Measurements from ENCODE around the gene EPHB1. TPM values are rescaled to one million over a fixed set of nuclear protein-coding genes. Genes with fewer than 3 reads are reported as not detected.

The EPHB1 gene
- polyA plus RNA-seq, 1 of the 3 experiments (the other 2 are of a cell fraction) = 1.2 TPM

- H3K79me2 ChIP-seq (ENCODE audit: insufficient read depth) = no peaks in the 10 kb centered on the region
- no peaks in the 10 kb centered on the region for H3K4me1 ChIP-seq (ENCODE audit: control insufficient read depth in 1 of 2, insufficient read depth in 2 of 2, low read depth in 1 of 2, low read length in 1 of 2)
- H3K4me2 ChIP-seq = no peak overlapping the region
- ChIA-PET CTCF (no interaction called here), POLR2A (no interaction called here)
- no peaks in the 10 kb centered on the region for H3K27me3 ChIP-seq (ENCODE audit: insufficient read depth)
- no peak for DNase-seq
- no peak overlapping the region for H3K27ac ChIP-seq (ENCODE audit: low read depth in 2 of 2, low read length in 1 of 2)
- H3K9me3 ChIP-seq = no peaks in the 10 kb centered on the region
- no peaks in the 10 kb centered on the region for H4K20me1 ChIP-seq (ENCODE audit: insufficient read depth)
- no peak overlapping the region for H3K4me3 ChIP-seq (ENCODE audit: low read depth in 2 of 2, low read length in 1 of 2)
- TF ChIP-seq EZH2phosphoT487 (IDR thresholded peaks at IDR 0.05; ENCODE audit: borderline replicate concordance, low read depth) (no peak), GATA2 (CRISPR knock-in tag; IDR thresholded peaks at IDR 0.05) (no peak), PBX3 (IDR thresholded peaks at IDR 0.05) (no peak), POLR2AphosphoS5 (IDR thresholded peaks at IDR 0.05; ENCODE audit: low read depth, low read length) (no peak), MEF2A (IDR thresholded peaks at IDR 0.05; ENCODE audit: borderline replicate concordance, low read depth) (no peak), FOXM1 (IDR thresholded peaks at IDR 0.05; ENCODE audit: low read depth) (no peak), USF2 (IDR thresholded peaks at IDR 0.05; ENCODE audit: borderline replicate concordance, low read depth, low read length) (no peak), ZBTB33 (IDR thresholded peaks at IDR 0.05; ENCODE audit: borderline replicate concordance, low read depth) (no peak), EP300 (IDR thresholded peaks at IDR 0.05; ENCODE audit: borderline replicate concordance in 1 of 2, low read depth in 1 of 2, low read length in 1 of 2) (no peak)
- no peak overlapping the region for H3K9ac ChIP-seq
- 79% methylated on average over 5 of the region's 5 CpGs for WGBS (ENCODE audit: low lambda C conversion rate)
- H3K9me2 ChIP-seq = no peaks in the 10 kb centered on the region
- no peak overlapping the region for H2AFZ ChIP-seq (ENCODE audit: low read depth)
- no peaks in the 10 kb centered on the region for H3F3A ChIP-seq (replicated peaks; ENCODE audit: insufficient read depth)
- H3K36me3 ChIP-seq (replicated peaks in 1 of 2; ENCODE audit: control insufficient read depth in 1 of 2, insufficient read depth in 2 of 2, low read length in 1 of 2) = no peaks in the 10 kb centered on the region
Measured at GRCh38 chr3:135163701-135164100, 368.6 kb downstream of the EPHB1 start.

- Histone ChIP-seq H3K4me1 (ENCODE audit: control insufficient read depth in 1 of 2, insufficient read depth in 2 of 2, low read depth in 1 of 2, low read length in 1 of 2) (no peaks in the 10 kb centered on the region; a peak in 1 of 4 replicates), H3K9me3 (no peaks in the 10 kb centered on the region), H3K9ac (no peak overlapping the region), H2AFZ (ENCODE audit: low read depth) (no peak overlapping the region), H3K9me2 (no peaks in the 10 kb centered on the region), H3K79me2 (ENCODE audit: insufficient read depth) (no peaks in the 10 kb centered on the region), H3K36me3 (replicated peaks in 1 of 2; ENCODE audit: control insufficient read depth in 1 of 2, insufficient read depth in 2 of 2, low read length in 1 of 2) (no peaks in the 10 kb centered on the region), H3K4me2 (no peak overlapping the region), H3K27me3 (ENCODE audit: insufficient read depth) (no peaks in the 10 kb centered on the region), H3F3A (replicated peaks; ENCODE audit: insufficient read depth) (no peaks in the 10 kb centered on the region), H4K20me1 (ENCODE audit: insufficient read depth) (no peaks in the 10 kb centered on the region), H3K4me3 (ENCODE audit: low read depth in 2 of 2, low read length in 1 of 2) (no peak overlapping the region), H3K27ac (ENCODE audit: low read depth in 2 of 2, low read length in 1 of 2) (no peak overlapping the region)
- ChIA-PET POLR2A (no interaction called here), CTCF (interaction anchor here (1.5 kb wide), 1 partner anchor 371 kb away, joined by 3 read pairs; the partner anchor contains the start of gene EPHB1)
- DNase-seq = no peak
- WGBS (ENCODE audit: low lambda C conversion rate) = 68% methylated on average over 5 of the region's 5 CpGs
- TF ChIP-seq RXRA (IDR thresholded peaks at IDR 0.05; ENCODE audit: borderline replicate concordance, low read depth) (no peak), SIN3A (IDR thresholded peaks at IDR 0.05; ENCODE audit: borderline replicate concordance, low read depth, low read length) (no peak), ELF1 (IDR thresholded peaks at IDR 0.05) (no peak), FOXJ3 (CRISPR knock-in tag; IDR thresholded peaks at IDR 0.05) (no peak), NRF1 (IDR thresholded peaks at IDR 0.05; ENCODE audit: low read depth, low read length) (no peak), EP300 (IDR thresholded peaks at IDR 0.05; ENCODE audit: borderline replicate concordance in 1 of 2, low read depth in 1 of 2, low read length in 1 of 2) (no peak), FOSL2 (IDR thresholded peaks at IDR 0.05; ENCODE audit: borderline replicate concordance, low read depth) (no peak), REST (IDR thresholded peaks at IDR 0.05; ENCODE audit: low read depth, low read length) (no peak), TAF1 (IDR thresholded peaks at IDR 0.05; ENCODE audit: borderline replicate concordance, low read depth, low read length) (no peak), IRF3 (IDR thresholded peaks at IDR 0.05; ENCODE audit: low read depth, low read length) (no peak), RFX5 (IDR thresholded peaks at IDR 0.05; ENCODE audit: low read length) (no peak)
Measured at GRCh38 chr3:135165260-135165659, 370.2 kb downstream of the EPHB1 start.
